ENCODE measurements around the gene SPPL3. TPM values are rescaled to one million over a fixed set of nuclear protein-coding genes. Genes with fewer than 3 reads are reported as not detected.
"Not testable (repeated sequence)": the region's sequence is repeated elsewhere in the genome, so short reads cannot be mapped to it uniquely, and the experiment has no call there.

The SPPL3 gene, protein sequence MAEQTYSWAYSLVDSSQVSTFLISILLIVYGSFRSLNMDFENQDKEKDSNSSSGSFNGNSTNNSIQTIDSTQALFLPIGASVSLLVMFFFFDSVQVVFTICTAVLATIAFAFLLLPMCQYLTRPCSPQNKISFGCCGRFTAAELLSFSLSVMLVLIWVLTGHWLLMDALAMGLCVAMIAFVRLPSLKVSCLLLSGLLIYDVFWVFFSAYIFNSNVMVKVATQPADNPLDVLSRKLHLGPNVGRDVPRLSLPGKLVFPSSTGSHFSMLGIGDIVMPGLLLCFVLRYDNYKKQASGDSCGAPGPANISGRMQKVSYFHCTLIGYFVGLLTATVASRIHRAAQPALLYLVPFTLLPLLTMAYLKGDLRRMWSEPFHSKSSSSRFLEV
- 10 to 100 TPM; 25.5 to 30.4 (median 29.0) TPM for total RNA-seq

GRCh38 chr12:120904197-120904773, at the start of gene SPPL3:
Gene SPPL3 (minus strand): TSS chr12:120904358. CDS start chr12:120903867, 491 bp downstream.
- Histone ChIP-seq H3K4me3 (peak within 1 kb of the TSS; percentile 64 to 98 (median 88)), H3K9me3 (no peaks in the 10 kb centered on the region), H3K27me3 (no peaks in the 10 kb centered on the region), H3K36me3 (no peaks in the 10 kb centered on the region), H3K4me1 (peaks cover 0 to 42% (median 15%) of the 10 kb centered on the region in 4 donors), H3K27ac (peak within 1 kb of the TSS; percentile 79 to 96 (median 94))
- peak; percentile 89 for DNase-seq (ENCODE audit: low spot score in 2 of 2)
- TF ChIP-seq CTCF (IDR thresholded peaks at IDR 0.05), result peak in 2 of 5 experiments; percentile 30 to 39
- peak; percentile 71 to 88 for TF ChIP-seq EP300 (IDR thresholded peaks at IDR 0.05)
- TF ChIP-seq POLR2A (IDR thresholded peaks at IDR 0.05), result peak; percentile 54 to 76
- WGBS, 2 donors, result 1 to 2% methylated on average over 6 to 13 of the region's 66 CpGs

DNA sequence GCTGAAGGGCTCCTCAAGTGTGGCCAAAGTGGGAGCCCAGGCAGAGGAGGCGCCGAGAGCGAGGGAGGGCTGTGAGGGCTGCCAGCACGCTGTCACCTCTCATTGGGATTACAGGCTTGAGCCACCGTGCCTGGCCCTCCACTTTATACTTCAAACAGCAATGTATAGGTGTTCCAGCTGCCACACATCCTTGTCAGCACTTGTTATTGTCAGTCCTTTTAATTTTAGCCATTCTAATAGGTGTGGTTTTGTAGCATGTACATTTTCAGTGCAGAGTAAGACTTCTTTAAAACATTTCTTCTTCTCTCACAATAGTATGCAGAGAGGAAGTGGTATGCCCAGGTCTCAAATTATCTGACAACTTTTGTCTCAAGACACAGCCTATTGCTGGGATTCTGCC, 46.6 kb upstream of the SPPL3 start:
- no peak overlapping the region for H3K4me3 ChIP-seq
- H3K27ac ChIP-seq, result no peak overlapping the region
- no peaks in the 10 kb centered on the region for H3K27me3 ChIP-seq
- no peak for DNase-seq (ENCODE audit: low spot score in 2 of 2)
- TF ChIP-seq POLR2A (IDR thresholded peaks at IDR 0.05) (no peak), EP300 (IDR thresholded peaks at IDR 0.05) (no peak), CTCF (IDR thresholded peaks at IDR 0.05) (no peak)
- H3K4me1 ChIP-seq, result no peaks in the 10 kb centered on the region
- peaks cover 0 to 12% (median 0%) of the 10 kb centered on the region in 4 donors for H3K9me3 ChIP-seq
- no peaks in the 10 kb centered on the region for H3K36me3 ChIP-seq
- WGBS, 2 donors, result 97 to 99% methylated on average over 5 of the region's 5 CpGs

- WGBS, 2 donors, result 98% methylated on average over 17 of the region's 31 CpGs; no CpG with 5 or more reads in 1 of the 2 donors
- H3K36me3 ChIP-seq; DNase-seq (ENCODE audit: low spot score in 2 of 2); H3K4me3 ChIP-seq; H3K4me1 ChIP-seq; H3K27me3 ChIP-seq; H3K27ac ChIP-seq: not testable (repeated sequence)
- peaks cover 0 to 10% (median 0%) of the 10 kb centered on the region in 4 donors for H3K9me3 ChIP-seq
Measured at GRCh38 chr12:120950260-120950799, 46.2 kb upstream of the SPPL3 start.

- WGBS, 2 donors, result 83 to 90% methylated on average over 6 of the region's 6 CpGs
Measured at GRCh38 chr12:120945516-120945915, 41.4 kb upstream of the SPPL3 start.

DNA sequence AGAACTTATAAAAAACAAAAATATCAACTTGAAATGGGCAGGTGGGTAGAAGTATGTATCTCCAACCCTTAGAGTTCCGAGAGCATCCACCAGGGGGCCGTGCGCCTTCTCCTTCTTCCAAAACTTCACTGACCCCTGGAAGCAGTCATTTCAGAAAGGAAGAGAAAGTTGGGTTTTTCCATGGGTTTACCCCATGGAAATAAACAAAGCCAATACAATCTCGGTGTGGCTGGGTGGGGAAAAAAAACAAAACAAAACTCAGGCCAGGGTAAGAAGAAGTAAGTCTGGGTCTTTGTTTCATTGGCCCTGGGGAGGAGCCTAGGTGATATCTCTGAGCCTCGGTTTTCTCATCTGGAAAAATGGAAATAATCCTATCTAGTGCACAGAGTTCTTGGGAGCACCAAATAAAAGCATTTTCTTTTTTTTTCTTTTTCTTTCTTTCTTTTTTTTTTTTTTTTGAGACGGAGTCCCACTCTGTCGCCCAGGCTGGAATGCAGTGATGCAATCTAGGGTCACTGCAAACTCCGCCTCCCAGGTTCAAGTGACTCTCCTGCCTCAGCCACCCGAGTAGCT, 40.6 kb upstream of the SPPL3 start:
- Histone ChIP-seq H3K9me3 (no peaks in the 10 kb centered on the region), H3K27me3 (no peaks in the 10 kb centered on the region), H3K36me3 (no peaks in the 10 kb centered on the region), H3K4me1 (no peaks in the 10 kb centered on the region), H3K27ac (no peak overlapping the region), H3K4me3 (no peak overlapping the region)
- TF ChIP-seq EP300 (IDR thresholded peaks at IDR 0.05) (no peak), CTCF (IDR thresholded peaks at IDR 0.05) (peak; percentile 23 to 59 (median 39)), POLR2A (IDR thresholded peaks at IDR 0.05) (no peak)
- 45 to 47% methylated on average over 9 of the region's 9 CpGs for WGBS, 2 donors
- DNase-seq (ENCODE audit: low spot score in 2 of 2), result peak; percentile 22 to 58

More at GRCh38 chr12:120945516-120945915, 41.4 kb upstream of the SPPL3 start:
- H3K27ac ChIP-seq; H3K4me3 ChIP-seq; H3K4me1 ChIP-seq; H3K36me3 ChIP-seq; H3K9me3 ChIP-seq; DNase-seq (ENCODE audit: low spot score in 2 of 2); H3K27me3 ChIP-seq: not testable (repeated sequence)

- no peaks in the 10 kb centered on the region for H3K9me3 ChIP-seq
- TF ChIP-seq CTCF (IDR thresholded peaks at IDR 0.05), result no peak
- TF ChIP-seq EP300 (IDR thresholded peaks at IDR 0.05), result no peak
- no peak for TF ChIP-seq POLR2A (IDR thresholded peaks at IDR 0.05)
- no peak for DNase-seq (ENCODE audit: low spot score in 2 of 2)
- WGBS, 2 donors, result 77 to 83% methylated on average over 3 of the region's 3 CpGs
- no peaks in the 10 kb centered on the region for H3K27me3 ChIP-seq
- no peaks in the 10 kb centered on the region for H3K4me1 ChIP-seq
- H3K36me3 ChIP-seq, result no peaks in the 10 kb centered on the region
- no peak overlapping the region for H3K4me3 ChIP-seq
- H3K27ac ChIP-seq, result no peak overlapping the region
Measured at GRCh38 chr12:120943482-120943881, 39.3 kb upstream of the SPPL3 start.

Measured in tibial nerve (tissue), 4 donors.